Measurements from ENCODE around the gene SASH1.

The SASH1 gene

DNA sequence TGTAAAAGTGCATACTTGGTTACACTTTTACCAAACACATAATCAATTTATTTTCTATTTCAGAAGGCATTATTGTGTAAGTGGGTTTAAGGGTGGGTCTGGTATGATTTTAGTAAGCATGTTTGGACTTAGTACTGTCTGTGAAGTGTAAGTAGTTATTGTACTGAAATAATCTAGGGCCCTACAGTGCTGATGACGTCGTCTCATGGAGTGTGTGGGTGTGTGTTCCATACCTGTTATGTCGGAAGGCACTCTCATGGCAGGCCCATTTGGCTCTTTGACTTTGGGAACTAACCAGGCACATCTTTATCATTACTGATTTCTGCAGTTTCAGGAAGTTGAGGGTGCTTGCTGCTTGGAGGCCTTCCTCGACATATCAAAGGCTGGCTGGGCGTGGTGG lies 155.1 kb downstream of the SASH1 start:
- no peak for DNase-seq (ENCODE audit: low spot score)

GRCh38 chr6:148500402-148500801 lies 157.8 kb downstream of the SASH1 start:
- DNase-seq (ENCODE audit: low spot score): no peak

GRCh38 chr6:148501178-148501590 lies 158.5 kb downstream of the SASH1 start:
- peak; percentile 66 for DNase-seq (ENCODE audit: low spot score)

- DNase-seq (ENCODE audit: low spot score): no peak
Measured at GRCh38 chr6:148502083-148502772, 159.6 kb downstream of the SASH1 start.

- DNase-seq (ENCODE audit: low spot score): no peak
Measured at GRCh38 chr6:148502773-148503135, 160.1 kb downstream of the SASH1 start.

GRCh38 chr6:148503703-148504102 lies 161.1 kb downstream of the SASH1 start:
- DNase-seq (ENCODE audit: low spot score): no peak

DNA sequence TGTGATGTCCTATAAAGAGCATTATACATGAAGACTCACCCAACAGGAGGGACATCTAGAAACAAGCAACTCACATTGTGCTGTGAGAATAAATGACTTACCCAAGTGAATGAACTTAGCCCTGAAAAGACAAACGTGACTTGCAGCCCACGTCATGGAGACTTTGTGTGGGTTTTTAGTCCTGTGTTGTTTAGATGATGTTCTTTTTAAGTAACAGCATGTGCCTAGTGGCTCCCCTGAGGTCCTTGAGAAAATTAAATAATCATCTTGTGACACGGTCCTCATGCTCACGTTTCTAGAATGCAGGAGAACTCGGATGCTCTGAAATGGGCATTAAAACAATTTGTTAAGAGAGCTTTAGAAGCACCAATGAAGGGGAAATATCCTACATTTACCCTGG lies 165.1 kb downstream of the SASH1 start:
- DNase-seq (ENCODE audit: low spot score): no peak

GRCh38 chr6:148508401-148509041 lies 165.9 kb downstream of the SASH1 start:
- no peak for DNase-seq (ENCODE audit: low spot score)

DNA sequence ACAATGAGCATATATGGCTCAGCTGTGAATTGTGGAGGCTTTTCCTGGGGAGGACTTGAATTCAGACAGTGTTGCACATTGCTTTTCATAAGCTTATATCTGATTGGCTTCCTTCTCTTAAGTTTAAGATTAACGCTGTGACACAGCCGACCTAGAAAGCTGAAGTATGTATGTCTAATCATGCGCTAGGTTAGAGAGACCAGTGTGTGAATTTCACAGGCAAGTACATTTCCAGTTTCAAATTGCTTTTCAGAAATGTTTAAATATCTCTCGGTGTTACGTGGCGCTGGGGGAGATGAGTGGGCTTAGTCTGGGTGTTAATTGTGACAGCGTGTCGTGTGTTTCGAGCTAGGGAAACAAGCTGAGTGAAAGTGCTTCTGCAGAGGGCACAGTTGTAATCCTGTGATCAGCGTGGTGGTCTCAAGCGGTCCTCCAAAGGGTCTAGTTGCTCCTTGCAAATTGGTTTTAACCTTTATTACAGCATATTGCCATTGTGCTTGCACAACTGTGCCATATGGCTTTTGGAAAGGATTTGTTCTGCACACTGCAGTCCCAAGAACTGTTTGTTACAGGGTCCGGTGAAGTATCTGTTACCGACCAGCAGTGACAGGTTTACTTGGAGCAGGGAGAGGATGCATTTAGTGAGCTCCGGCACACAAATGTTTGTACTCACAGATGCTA lies 166.6 kb downstream of the SASH1 start:
- DNase-seq (ENCODE audit: low spot score): no peak

GRCh38 chr6:148509800-148510581 lies 167.4 kb downstream of the SASH1 start:
- peak; percentile 77 for DNase-seq (ENCODE audit: low spot score)

DNA sequence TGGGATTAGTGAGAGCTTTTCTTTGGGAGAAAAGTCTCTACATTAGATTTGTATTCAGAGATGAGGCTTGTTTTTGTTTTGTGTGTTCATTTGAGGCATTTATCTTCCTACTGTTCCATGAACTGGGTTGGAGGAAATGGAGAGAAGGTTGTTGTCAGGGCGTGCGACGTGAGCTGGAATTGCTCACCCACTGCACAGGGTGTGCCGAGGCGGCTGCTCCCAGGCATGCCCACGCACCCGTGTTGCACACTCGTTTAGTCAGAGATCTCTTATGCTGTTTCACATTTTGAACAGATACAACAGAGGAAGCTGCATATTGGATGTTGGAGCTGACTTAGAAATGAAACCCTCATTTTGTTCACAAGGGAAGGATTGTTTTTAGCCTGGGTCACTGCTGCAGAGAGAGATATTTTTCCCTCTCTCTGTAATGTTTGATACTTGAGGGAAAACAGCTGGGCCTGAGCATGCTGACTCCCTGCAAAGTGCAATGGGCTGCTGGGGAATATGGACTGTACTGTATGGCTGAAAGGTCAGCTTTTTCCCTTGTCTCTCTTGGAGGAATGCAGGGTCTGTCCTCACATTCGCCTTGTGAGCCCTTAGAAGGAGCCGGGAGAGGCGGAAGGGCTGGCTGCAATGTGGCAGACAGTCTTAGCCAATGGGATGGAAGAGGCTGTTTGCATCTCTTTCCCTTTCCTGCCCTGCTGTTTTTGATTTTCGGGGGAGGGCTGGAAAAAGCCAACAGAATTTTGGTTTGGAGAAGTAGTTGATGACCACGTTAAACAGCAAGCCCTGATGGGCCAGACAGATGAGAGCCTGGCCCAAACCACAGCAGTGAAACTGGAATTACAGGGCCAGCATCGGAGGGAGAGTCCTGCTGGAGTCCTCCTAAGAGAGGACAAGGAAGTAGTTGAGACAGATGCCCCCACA lies 170.8 kb downstream of the SASH1 start:
- DNase-seq (ENCODE audit: low spot score): peak; percentile 75

DNA sequence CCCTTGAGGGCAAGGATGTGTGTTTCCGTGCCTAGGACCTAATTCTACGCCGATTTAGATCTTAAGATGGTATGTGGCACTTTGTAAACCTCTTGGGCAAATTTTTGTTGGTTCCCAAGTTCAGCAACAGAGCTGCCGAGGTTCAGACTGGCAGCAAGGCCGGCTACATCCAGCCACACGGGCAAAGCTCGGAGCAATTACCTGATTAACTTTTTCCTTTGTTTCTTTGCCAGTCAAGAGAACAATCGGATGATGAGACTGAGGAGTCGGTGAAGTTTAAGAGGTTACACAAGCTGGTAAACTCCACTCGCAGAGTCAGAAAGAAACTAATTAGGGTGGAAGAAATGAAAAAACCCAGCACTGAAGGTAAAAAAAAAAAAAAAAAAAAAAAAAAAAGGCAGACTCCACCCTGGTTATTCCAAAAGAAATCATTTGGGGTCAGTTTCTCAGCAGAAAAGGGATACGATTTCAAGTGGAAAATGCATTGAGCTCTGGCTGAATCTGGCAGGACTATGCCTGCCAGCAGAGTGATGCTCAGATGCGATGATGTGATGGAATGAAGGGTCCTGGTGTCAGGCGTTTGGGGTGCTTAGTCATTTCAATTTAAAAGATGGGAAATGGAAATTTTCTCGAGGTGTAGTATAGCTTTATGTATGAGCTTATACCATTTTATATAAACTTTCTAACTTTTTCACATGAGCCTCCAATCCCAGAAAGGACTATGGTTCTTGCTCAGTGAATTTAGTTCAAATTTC lies 171.6 kb downstream of the SASH1 start:
- no peak for DNase-seq (ENCODE audit: low spot score)

DNA sequence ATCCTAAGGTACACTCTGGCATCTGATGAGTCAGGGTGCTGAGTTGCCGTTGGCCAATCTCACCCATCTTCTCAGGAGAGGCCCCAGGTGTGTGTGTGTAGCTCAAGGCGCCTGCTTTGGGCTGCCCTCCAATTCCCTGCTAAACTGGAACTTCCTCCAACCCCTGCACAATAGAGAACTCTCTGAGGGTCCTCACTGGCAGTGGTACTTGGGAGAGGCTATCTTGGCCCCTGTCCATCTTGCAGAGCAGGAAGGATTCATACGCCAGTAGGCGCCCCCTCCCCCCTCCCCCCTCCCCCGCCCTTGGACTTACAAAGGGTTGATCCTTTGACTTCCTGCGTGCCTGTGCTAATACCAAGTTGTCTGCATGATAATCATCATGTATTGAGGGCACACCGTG lies 173.6 kb downstream of the SASH1 start:
- DNase-seq (ENCODE audit: low spot score): no peak

DNA sequence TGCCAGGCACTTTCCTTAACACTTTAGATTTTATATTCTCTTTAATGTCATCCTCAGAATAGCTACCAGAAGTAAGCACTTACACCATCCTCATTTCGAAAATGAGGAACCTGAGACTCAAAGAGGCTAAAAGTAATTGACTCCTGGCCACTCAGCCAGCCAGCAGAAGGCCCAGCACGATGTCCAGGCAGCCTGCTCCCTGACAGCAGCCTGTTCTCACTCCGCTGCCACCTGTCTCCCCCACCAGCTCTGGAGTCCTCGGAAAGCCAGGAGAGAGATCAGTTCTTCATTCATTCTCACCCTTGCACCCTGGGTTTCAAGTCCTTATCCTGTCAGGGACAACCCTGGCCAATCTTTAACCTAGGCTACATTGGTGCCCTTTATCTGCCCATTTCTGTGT lies 174.0 kb downstream of the SASH1 start:
- no peak for DNase-seq (ENCODE audit: low spot score)

- DNase-seq (ENCODE audit: low spot score): no peak
Measured at GRCh38 chr6:148517470-148517869, 174.8 kb downstream of the SASH1 start.

GRCh38 chr6:148518511-148519156 lies 176.0 kb downstream of the SASH1 start:
- no peak for DNase-seq (ENCODE audit: low spot score)

DNA sequence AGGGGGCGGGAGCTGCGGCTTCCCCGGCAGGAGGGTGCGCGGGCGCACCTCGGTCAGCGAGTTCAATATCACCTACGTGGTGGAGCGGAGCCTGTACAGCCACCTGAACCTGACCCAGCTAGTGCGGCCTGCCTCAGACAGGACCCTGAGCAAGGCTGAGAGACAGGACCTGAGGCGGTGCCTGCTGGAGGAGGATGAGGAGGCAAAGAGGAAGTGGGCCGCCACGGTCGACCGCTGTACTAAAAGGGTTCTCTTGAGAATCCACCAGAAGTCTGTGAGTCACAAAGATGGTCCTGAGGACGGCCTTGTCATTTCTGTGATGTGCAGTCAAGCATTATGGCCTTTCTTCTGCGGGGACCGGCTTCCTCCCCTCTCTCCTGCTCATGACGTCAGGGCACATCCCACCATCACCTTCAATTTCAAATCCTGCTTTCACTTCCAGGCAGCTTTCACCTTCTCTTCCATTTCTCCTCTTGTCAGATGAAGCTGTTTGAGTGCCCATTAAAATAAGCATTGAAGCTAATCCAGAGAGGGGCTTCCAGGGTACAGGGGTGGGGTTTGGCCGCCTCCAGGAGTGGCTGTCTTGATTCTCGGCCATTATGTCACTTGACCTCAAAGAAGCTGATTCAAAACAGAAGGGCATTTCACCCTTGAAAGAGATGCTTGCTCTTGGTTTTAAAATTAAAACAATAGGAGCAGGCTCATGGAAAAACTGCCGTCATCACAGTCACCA lies 177.6 kb downstream of the SASH1 start:
- no peak for DNase-seq (ENCODE audit: low spot score)

- DNase-seq (ENCODE audit: low spot score): no peak
Measured at GRCh38 chr6:148521158-148521557, 178.5 kb downstream of the SASH1 start.

DNA sequence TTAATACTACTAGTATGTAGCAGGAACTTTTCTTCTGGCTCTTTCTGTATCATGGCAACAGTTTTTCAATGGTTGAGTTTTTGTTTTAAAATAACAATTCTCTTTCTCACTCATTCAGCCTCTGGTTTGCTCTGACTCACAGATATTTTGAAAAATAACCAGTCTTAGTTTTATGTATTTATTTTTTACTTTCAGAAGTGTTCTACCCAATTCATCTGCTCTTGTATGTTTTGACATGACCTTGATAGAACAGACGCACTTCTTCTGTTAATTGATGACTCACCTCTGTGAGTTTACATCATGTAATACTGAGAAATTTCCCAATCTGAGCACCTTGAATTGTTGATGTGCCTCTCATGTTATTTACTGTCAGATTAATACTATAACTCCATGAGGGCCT lies 178.9 kb downstream of the SASH1 start:
- peak; percentile 48 for DNase-seq (ENCODE audit: low spot score)

DNA sequence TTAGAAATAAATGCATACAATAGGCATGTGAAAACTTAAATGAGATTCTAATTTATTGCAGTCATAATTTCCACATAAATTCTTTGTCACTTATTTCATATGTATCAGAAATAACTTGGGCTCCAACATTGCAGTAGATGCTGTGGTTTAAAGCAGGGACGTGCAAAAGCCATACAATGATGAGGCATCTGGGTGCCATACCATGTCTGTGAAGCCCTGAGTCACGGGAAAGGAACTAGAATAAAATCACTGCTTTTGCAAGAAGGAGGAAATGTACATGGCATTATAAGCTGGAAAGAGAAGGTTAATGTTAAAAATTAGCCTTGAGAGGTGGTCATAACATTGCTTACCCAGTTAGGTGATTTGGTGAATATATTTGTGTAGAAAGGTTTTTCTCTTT lies 180.4 kb downstream of the SASH1 start:
- DNase-seq (ENCODE audit: low spot score): peak; percentile 48

Measured in hepatic stellate cell (primary cell).